Thyroid gland (tissue), 4 donors: Measurements from ENCODE around the gene ST6GAL2.

Experiments used
- CTCF ChIP-seq, 6 experiments: fragments of 200-600 bp in 3 of 6; fragments of 450-650 bp in 3 of 6; sonication (generic) in 3 of 6; IDR thresholded peaks; one replicate each; pipeline ENCODE4 v1.5.1; 2016 to 2019; ENCODE audit warnings: antibody characterized with exemption in 6 of 6, mild to moderate bottlenecking in 2 of 6, inconsistent platforms in 1 of 6, moderate library complexity in 1 of 6
- POLR2A ChIP-seq, 2 donors: fragments of 450-650 bp; IDR thresholded peaks; one replicate each; pipeline ENCODE4 v1.6.1; 2017; ENCODE audit warnings: antibody characterized with exemption in 2 of 2, mild to moderate bottlenecking in 2 of 2, moderate library complexity in 1 of 2

GRCh38 chr2:106798826-106799552 lies 87.0 kb downstream of the ST6GAL2 start:
- TF ChIP-seq CTCF (IDR thresholded peaks at IDR 0.05) (no peak), POLR2A (IDR thresholded peaks at IDR 0.05) (no peak)
